ENCODE data around the gene OR4D1.

DNA sequence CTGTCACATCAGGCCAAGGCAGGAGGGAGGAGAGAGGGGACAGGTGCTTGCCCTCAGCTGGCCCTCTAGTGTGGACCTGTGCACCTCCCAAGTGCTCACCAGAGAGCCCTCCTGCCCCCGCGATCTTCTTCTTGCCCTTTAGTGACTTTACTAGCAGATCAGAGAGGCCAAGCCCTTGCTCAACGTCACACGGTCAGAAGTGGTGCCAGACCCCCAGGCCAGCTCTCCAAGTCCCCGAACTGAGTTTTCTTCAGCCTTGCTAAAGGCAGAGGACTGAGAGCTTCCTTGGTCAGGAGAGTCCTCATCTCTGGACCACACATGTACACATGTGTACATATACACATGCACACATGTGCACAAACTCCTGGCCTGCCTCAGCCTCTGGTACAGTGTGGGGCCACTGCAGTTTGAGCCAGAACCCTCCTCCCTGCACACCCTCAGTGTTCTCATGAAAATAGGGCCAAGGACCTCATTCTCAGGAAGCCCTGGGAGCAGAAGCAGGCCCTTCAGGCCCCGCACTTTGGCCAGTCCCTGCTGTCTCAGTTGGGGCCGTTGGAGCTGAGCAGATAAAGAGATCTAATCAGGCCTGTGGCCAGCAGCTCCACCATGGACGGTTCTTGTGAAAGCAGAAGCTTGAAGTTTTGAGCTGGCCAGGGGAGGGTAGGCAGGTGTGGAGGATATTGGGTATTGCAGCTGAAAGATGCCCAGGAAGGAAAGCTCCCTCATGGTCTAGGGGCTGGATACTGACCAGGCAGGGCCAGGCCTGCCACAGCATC, 37.0 kb downstream of the OR4D1 start:
- no peak for TF ChIP-seq EZH2 (IDR thresholded peaks at IDR 0.05; ENCODE audit: borderline replicate concordance, insufficient read depth, low read depth, low read length, poor library complexity, severe bottlenecking)
- TF ChIP-seq, protein P1, sequence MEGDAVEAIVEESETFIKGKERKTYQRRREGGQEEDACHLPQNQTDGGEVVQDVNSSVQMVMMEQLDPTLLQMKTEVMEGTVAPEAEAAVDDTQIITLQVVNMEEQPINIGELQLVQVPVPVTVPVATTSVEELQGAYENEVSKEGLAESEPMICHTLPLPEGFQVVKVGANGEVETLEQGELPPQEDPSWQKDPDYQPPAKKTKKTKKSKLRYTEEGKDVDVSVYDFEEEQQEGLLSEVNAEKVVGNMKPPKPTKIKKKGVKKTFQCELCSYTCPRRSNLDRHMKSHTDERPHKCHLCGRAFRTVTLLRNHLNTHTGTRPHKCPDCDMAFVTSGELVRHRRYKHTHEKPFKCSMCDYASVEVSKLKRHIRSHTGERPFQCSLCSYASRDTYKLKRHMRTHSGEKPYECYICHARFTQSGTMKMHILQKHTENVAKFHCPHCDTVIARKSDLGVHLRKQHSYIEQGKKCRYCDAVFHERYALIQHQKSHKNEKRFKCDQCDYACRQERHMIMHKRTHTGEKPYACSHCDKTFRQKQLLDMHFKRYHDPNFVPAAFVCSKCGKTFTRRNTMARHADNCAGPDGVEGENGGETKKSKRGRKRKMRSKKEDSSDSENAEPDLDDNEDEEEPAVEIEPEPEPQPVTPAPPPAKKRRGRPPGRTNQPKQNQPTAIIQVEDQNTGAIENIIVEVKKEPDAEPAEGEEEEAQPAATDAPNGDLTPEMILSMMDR (IDR thresholded peaks at IDR 0.05) = no peak

Data from B cell (primary cell).